Measurements from ENCODE around the gene GDI2. TPM values are rescaled to one million over a fixed set of nuclear protein-coding genes. Genes with fewer than 3 reads are reported as not detected.
"Not testable (repeated sequence)": the region's sequence is repeated elsewhere in the genome, so short reads cannot be mapped to it uniquely, and the experiment has no call there.

The GDI2 gene
- total and polyA plus RNA-seq, 3 donors from 2014 or later = 144 to 204 (median 184) TPM

DNA sequence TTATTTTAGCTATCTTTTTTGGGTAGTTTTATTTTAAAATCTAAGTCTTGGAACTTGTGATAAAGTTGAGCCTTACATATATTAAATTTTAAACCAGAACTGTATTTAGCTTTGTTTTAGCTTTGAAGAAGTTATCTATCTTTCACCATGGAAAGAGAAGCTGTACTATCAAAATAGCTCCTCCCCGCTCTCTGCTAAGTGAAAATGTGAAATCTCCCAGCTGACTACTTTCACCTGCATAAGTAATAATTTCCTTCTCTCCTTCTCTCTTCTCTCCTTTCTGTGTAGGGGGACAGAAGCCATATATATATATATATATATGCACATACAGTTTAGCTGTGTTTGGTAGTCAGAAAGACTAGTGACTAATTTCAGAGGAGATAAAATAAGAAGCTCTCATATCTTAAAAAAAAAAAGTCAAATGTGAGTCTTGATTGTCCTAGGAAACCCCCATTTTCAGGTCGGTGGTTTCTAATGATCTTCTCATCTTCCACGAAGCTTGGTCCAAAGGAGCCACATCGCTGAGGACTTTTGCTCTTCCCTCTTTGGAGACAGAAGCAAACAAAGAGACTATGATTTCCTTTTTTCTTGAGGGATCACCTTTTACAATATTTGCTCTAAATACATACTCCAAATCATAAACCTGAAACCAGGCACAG, 30.6 kb upstream of the GDI2 start:
- WGBS, 2 donors = 80 to 82% methylated on average over 4 of the region's 4 CpGs
- H3K27me3 ChIP-seq = no peaks in the 10 kb centered on the region
- H3K27ac ChIP-seq = no peak overlapping the region
- no peak overlapping the region for H3K4me3 ChIP-seq
- intact Hi-C loops (cut with DNase I; ENCODE audit: low total_unique reads) = no loop called here
- peaks cover 13% of the 10 kb centered on the region for H3K4me1 ChIP-seq
- no peak for DNase-seq
- TF ChIP-seq, protein P1, sequence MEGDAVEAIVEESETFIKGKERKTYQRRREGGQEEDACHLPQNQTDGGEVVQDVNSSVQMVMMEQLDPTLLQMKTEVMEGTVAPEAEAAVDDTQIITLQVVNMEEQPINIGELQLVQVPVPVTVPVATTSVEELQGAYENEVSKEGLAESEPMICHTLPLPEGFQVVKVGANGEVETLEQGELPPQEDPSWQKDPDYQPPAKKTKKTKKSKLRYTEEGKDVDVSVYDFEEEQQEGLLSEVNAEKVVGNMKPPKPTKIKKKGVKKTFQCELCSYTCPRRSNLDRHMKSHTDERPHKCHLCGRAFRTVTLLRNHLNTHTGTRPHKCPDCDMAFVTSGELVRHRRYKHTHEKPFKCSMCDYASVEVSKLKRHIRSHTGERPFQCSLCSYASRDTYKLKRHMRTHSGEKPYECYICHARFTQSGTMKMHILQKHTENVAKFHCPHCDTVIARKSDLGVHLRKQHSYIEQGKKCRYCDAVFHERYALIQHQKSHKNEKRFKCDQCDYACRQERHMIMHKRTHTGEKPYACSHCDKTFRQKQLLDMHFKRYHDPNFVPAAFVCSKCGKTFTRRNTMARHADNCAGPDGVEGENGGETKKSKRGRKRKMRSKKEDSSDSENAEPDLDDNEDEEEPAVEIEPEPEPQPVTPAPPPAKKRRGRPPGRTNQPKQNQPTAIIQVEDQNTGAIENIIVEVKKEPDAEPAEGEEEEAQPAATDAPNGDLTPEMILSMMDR (IDR thresholded peaks at IDR 0.05) = no peak
- TF ChIP-seq POLR2A (IDR thresholded peaks at IDR 0.05) = no peak
- H3K9me3 ChIP-seq = no peaks in the 10 kb centered on the region
- H3K36me3 ChIP-seq (ENCODE audit: low read depth, missing control alignments) = no peaks in the 10 kb centered on the region

- no peaks in the 10 kb centered on the region for H3K27me3 ChIP-seq
- WGBS, 2 donors = 63 to 76% methylated on average over 14 of the region's 14 CpGs
- intact Hi-C loops (cut with DNase I; ENCODE audit: low total_unique reads) = no loop called here
- H3K27ac ChIP-seq = no peak overlapping the region
- DNase-seq = peak; percentile 51
- H3K4me3 ChIP-seq = peak overlapping the region; percentile 18 to 43
- no peak for TF ChIP-seq POLR2A (IDR thresholded peaks at IDR 0.05)
- TF ChIP-seq, protein P1 (IDR thresholded peaks at IDR 0.05) = no peak
- H3K4me1 ChIP-seq = peaks cover 13% of the 10 kb centered on the region
- no peaks in the 10 kb centered on the region for H3K36me3 ChIP-seq (ENCODE audit: low read depth, missing control alignments)
- H3K9me3 ChIP-seq = no peaks in the 10 kb centered on the region
Observed at GRCh38 chr10:5841965-5842364, 28.7 kb upstream of the GDI2 start.

GRCh38 chr10:5840314-5841307, 27.4 kb upstream of the GDI2 start:
- H3K4me3 ChIP-seq = peak overlapping the region in 1 of 2 donors; percentile 12
- no peaks in the 10 kb centered on the region for H3K36me3 ChIP-seq (ENCODE audit: low read depth, missing control alignments)
- peaks cover 13% of the 10 kb centered on the region for H3K4me1 ChIP-seq
- no peak for TF ChIP-seq POLR2A (IDR thresholded peaks at IDR 0.05)
- TF ChIP-seq, protein P1 (IDR thresholded peaks at IDR 0.05) = no peak
- no peaks in the 10 kb centered on the region for H3K9me3 ChIP-seq
- 18 to 36% methylated on average over 20 to 39 of the region's 40 CpGs for WGBS, 2 donors
- DNase-seq = peak; percentile 73
- peak overlapping the region; percentile 56 to 76 for H3K27ac ChIP-seq
- intact Hi-C loops (cut with DNase I; ENCODE audit: low total_unique reads) = no loop called here
- H3K27me3 ChIP-seq = no peaks in the 10 kb centered on the region

GRCh38 chr10:5836181-5836580, 22.9 kb upstream of the GDI2 start:
- intact Hi-C loops (cut with DNase I; ENCODE audit: low total_unique reads) = not testable (repeated sequence)
- WGBS, 2 donors = 91 to 96% methylated on average over 2 of the region's 2 CpGs

GRCh38 chr10:5835446-5836095, 22.3 kb upstream of the GDI2 start:
- Histone ChIP-seq H3K9me3 (no peaks in the 10 kb centered on the region), H3K4me1 (peaks cover 10% of the 10 kb centered on the region), H3K36me3 (ENCODE audit: low read depth, missing control alignments) (no peaks in the 10 kb centered on the region), H3K27ac (no peak overlapping the region), H3K27me3 (no peaks in the 10 kb centered on the region), H3K4me3 (no peak overlapping the region)
- intact Hi-C loops (cut with DNase I; ENCODE audit: low total_unique reads) = no loop called here
- WGBS, 2 donors = 92 to 96% methylated on average over 15 of the region's 15 CpGs
- TF ChIP-seq POLR2A (IDR thresholded peaks at IDR 0.05) = no peak
- TF ChIP-seq, protein P1 (IDR thresholded peaks at IDR 0.05) = no peak
- no peak for DNase-seq

More at GRCh38 chr10:5836181-5836580, 22.9 kb upstream of the GDI2 start:
- not testable (repeated sequence) for H3K9me3 ChIP-seq; H3K36me3 ChIP-seq (ENCODE audit: low read depth, missing control alignments); DNase-seq; H3K27ac ChIP-seq; H3K27me3 ChIP-seq; H3K4me3 ChIP-seq
- H3K4me1 ChIP-seq = peaks cover 13% of the 10 kb centered on the region
